Body of pancreas (tissue), 4 donors: ENCODE results near the gene CHCHD6. TPM values are rescaled to one million over a fixed set of nuclear protein-coding genes. Genes with fewer than 3 reads are reported as not detected.

Experiments used
- ATAC-seq: fragments of 150-250 bp; one replicate; pipeline ENCODE4 v1.9.1; 2016
- DNase-seq, 4 donors: peaks; one replicate each; pipeline ENCODE4 v3.0.0-alpha.2; 2019
- H3K27ac ChIP-seq, 4 donors: fragments of 200-600 bp; sonication (generic); 1 replicate in 3 of 4; 2 replicates in 1 of 4; pipeline versions ENCODE4 v1.5.1 to v1.6.1; 2016 to 2019; ENCODE audit warnings: mild to moderate bottlenecking in 1 of 4, mixed read lengths in 1 of 4, moderate library complexity in 1 of 4
- H3K27me3 ChIP-seq, 2 donors: fragments of 200-600 bp; sonication (generic); one replicate each; pipeline ENCODE4 v1.6.0; 2016; ENCODE audit warnings: mild to moderate bottlenecking in 1 of 2
- H3K36me3 ChIP-seq, 2 donors: fragments of 200-600 bp; sonication (generic); replicated peaks in 1 of 2; 2 replicates each; pipeline ENCODE4 v1.5.1; 2016; ENCODE audit warnings: low read depth in 2 of 2; ENCODE audit not compliant: insufficient read depth in 1 of 2
- H3K4me1 ChIP-seq: fragments of 200-600 bp; sonication (generic); one replicate; pipeline ENCODE4 v1.6.0; 2016
- H3K4me3 ChIP-seq, 2 donors: fragments of 200-600 bp; sonication (generic); 1 replicate in 1 of 2; 2 replicates in 1 of 2; pipeline ENCODE4 v1.5.1; 2016 to 2019
- H3K9me3 ChIP-seq, 3 donors: fragments of 200-600 bp; sonication (generic); 1 replicate in 2 of 3; 2 replicates in 1 of 3; pipeline ENCODE4 v1.5.1; 2016
- POLR2A ChIP-seq, 3 donors: fragments of 450-650 bp; IDR thresholded peaks; one replicate each; pipeline ENCODE4 v1.6.1; 2016; ENCODE audit warnings: antibody characterized with exemption in 3 of 3, mild to moderate bottlenecking in 2 of 3
- WGBS, 2 donors: methylation state at CpG; one replicate each; pipeline ENCODE4 v1.1.5; 2017; 5-methylcytosine and 5-hydroxymethylcytosine counted together
- intact Hi-C: fragments of 100-400 bp; cut with DNase I; formaldehyde crosslinking; loops from one replicate; pipeline ENCODE4 v1.15.1; 2023
- total RNA-seq, 2 donors: library from RNA; depleted of rRNA; stranded (reverse); fragments of >200 nt; gene quantifications; one replicate each; pipeline ENCODE4 v1.1.0, GENCODE V29; 2016
- TF ChIP-seq, protein P1 (sequence below), 7 experiments: fragments of 450-650 bp in 4 of 7; fragments of 200-600 bp in 3 of 7; sonication (generic) in 3 of 7; IDR thresholded peaks; one replicate each; pipeline ENCODE4 v1.5.1; 2016 to 2019; ENCODE audit warnings: antibody characterized with exemption in 7 of 7

Gene CHCHD6
- total RNA-seq, 2 donors from 2014 or later = 0.66 to 10.9 TPM

DNA sequence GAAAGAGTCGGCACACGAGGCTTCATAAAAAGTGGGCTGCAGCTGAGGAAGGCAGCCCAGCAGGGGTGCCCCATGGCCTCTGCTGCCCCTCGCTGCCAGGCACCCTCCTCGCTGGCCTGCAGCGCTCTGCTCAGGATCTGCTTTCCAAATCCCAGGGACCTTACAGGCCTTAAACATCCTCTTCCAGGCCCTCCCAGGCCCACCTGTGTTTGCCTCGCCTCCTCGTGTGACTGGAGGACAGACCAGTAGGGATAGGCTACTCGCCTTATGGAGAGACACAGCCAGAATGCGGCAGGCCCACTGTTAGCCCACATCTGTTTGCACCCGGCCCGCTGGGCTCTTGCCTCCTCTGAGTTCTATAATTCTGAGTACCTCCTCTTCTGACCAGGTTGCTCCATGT, 154.4 kb downstream of the CHCHD6 start:
- H3K9me3 ChIP-seq = no peaks in the 10 kb centered on the region
- no peaks in the 10 kb centered on the region for H3K36me3 ChIP-seq
- intact Hi-C loops = no loop called here
- H3K4me1 ChIP-seq = no peaks in the 10 kb centered on the region
- no peaks in the 10 kb centered on the region for H3K27me3 ChIP-seq
- H3K4me3 ChIP-seq = no peak overlapping the region
- H3K27ac ChIP-seq = no peak overlapping the region
- ATAC-seq (no peak), DNase-seq (no peak)
- TF ChIP-seq POLR2A (IDR thresholded peaks at IDR 0.05) = no peak
- TF ChIP-seq, protein P1, sequence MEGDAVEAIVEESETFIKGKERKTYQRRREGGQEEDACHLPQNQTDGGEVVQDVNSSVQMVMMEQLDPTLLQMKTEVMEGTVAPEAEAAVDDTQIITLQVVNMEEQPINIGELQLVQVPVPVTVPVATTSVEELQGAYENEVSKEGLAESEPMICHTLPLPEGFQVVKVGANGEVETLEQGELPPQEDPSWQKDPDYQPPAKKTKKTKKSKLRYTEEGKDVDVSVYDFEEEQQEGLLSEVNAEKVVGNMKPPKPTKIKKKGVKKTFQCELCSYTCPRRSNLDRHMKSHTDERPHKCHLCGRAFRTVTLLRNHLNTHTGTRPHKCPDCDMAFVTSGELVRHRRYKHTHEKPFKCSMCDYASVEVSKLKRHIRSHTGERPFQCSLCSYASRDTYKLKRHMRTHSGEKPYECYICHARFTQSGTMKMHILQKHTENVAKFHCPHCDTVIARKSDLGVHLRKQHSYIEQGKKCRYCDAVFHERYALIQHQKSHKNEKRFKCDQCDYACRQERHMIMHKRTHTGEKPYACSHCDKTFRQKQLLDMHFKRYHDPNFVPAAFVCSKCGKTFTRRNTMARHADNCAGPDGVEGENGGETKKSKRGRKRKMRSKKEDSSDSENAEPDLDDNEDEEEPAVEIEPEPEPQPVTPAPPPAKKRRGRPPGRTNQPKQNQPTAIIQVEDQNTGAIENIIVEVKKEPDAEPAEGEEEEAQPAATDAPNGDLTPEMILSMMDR (IDR thresholded peaks at IDR 0.05) = no peak
- WGBS, 2 donors = 80 to 93% methylated on average over 10 to 11 of the region's 11 CpGs

DNA sequence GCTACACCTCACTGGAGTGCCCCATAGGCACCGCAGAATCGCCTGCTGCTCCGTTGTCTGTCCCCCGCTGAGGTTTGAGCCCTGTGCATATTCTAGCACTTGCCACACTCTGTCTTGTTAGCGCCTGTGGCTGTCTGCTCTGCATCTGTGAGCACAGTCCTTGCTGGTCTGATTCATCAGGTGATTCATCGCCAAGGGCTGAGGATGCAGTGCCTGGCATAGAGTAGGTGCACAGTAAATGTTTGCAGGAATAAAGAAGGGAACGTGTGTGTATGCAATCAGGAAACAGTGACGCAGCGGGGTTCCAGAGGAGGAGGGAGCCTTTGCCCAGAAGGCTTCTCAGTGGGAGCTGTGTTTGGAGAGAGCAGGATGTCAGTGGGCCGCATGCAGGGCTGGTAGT, 154.8 kb downstream of the CHCHD6 start:
- TF ChIP-seq POLR2A (IDR thresholded peaks at IDR 0.05) = no peak
- TF ChIP-seq, protein P1 (IDR thresholded peaks at IDR 0.05) = no peak
- H3K4me1 ChIP-seq = no peaks in the 10 kb centered on the region
- WGBS, 2 donors = 92 to 95% methylated on average over 7 to 10 of the region's 10 CpGs
- no peaks in the 10 kb centered on the region for H3K36me3 ChIP-seq
- intact Hi-C loops = no loop called here
- H3K9me3 ChIP-seq = no peaks in the 10 kb centered on the region
- no peak overlapping the region for H3K4me3 ChIP-seq
- DNase-seq = no peak
- no peak overlapping the region for H3K27ac ChIP-seq
- no peak for ATAC-seq
- H3K27me3 ChIP-seq = no peaks in the 10 kb centered on the region

DNA sequence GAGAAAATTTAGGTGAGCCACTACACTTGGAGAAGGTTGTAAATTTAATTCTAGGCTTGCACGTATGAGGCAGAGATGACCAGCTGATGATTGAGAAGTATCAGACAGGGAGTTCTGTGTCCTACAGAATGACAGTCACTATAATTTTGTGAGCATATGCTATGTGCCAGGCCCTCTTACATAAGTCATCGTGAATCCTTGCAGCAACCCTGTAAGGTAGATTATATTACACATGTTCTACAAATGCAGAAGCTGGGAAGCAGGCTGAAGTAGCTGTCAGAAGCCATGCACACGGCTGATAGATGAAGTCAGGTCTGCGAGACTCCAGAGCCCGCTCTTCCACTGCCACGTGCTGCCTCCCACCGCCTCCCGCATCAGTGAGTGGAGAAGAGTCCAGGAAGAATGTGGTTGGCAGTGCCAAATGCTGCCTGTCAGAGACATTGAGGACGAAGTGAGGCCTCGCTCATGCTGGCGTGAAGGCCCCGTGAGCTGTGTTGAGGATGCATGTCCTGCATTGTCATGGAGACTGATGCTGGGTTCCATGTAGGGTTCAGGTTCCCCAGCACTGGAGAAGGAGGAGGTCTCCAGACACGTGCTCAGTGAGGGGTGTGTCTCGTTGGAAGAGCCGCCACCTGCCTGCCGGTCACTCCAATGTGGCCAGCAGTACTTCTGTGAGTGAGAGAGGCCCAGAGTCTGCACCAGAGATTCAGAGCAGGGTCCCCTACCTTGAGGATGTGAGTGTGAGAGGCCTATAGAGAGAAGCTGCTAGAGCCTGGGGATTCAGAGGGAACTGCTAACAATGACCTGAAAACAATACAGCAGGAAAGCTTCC, 155.6 kb downstream of the CHCHD6 start:
- Histone ChIP-seq H3K27me3 (no peaks in the 10 kb centered on the region), H3K4me1 (no peaks in the 10 kb centered on the region), H3K27ac (no peak overlapping the region), H3K9me3 (no peaks in the 10 kb centered on the region), H3K4me3 (no peak overlapping the region), H3K36me3 (no peaks in the 10 kb centered on the region)
- intact Hi-C loops = no loop called here
- ATAC-seq = no peak
- DNase-seq = no peak
- 90 to 94% methylated on average over 13 to 16 of the region's 16 CpGs for WGBS, 2 donors
- TF ChIP-seq POLR2A (IDR thresholded peaks at IDR 0.05) = no peak
- TF ChIP-seq, protein P1 (IDR thresholded peaks at IDR 0.05) = no peak

DNA sequence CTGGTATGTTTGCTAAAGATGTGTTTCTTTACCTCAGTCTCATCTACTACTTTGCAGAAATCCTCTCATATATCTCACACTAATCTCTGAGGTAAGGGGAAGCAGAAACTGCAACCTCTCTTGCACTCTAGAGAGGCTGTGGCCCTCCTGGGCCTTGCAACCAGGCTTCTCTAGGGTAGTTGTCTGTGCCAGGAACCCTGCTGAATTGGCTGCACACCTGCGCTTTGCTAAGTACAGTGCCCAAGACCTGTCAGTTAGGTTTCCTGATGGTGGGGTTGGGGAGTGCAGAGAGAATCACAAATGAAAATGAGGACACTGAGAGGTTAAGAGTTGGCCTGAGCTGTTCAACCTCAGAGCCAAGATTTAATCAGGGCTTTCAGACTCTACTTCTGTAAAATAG, 161.7 kb downstream of the CHCHD6 start:
- no peaks in the 10 kb centered on the region for H3K9me3 ChIP-seq
- no peak for ATAC-seq
- no peak overlapping the region for H3K27ac ChIP-seq
- H3K27me3 ChIP-seq = no peaks in the 10 kb centered on the region
- no peaks in the 10 kb centered on the region for H3K4me1 ChIP-seq
- intact Hi-C loops = no loop called here
- no peak for DNase-seq
- WGBS, 2 donors = 85 to 93% methylated on average over 1 of the region's 1 CpG
- no peaks in the 10 kb centered on the region for H3K36me3 ChIP-seq
- no peak overlapping the region for H3K4me3 ChIP-seq
- TF ChIP-seq POLR2A (IDR thresholded peaks at IDR 0.05) = no peak
- TF ChIP-seq, protein P1 (IDR thresholded peaks at IDR 0.05) = no peak
